Retinal pigment epithelial cell (primary cell): ENCODE results near the gene CACNG3.

ENCODE experiments used
- DNase-seq: peaks from one replicate; pipeline ENCODE4 v3.0.0-alpha.2; 2010; ENCODE audit warnings: low read depth
- H3K4me3 ChIP-seq: 2 replicates; pipeline ENCODE4 v1.5.1; 2011; ENCODE audit warnings: mild to moderate bottlenecking, low read length, control low read depth, moderate library complexity
- CTCF ChIP-seq: conservative IDR thresholded peaks from 2 replicates; pipeline ENCODE4 v1.5.1; 2011; ENCODE audit warnings: low read depth, low read length, control low read depth, inconsistent platforms

Gene CACNG3

GRCh38 chr16:24357511-24357910 lies 101.4 kb downstream of the CACNG3 start:
- DNase-seq = no peak
- H3K4me3 ChIP-seq = no peak overlapping the region
- TF ChIP-seq CTCF = no peak

GRCh38 chr16:24358117-24358516 lies 102.0 kb downstream of the CACNG3 start:
- no peak overlapping the region for H3K4me3 ChIP-seq
- TF ChIP-seq CTCF = no peak
- DNase-seq = no peak

- no peak overlapping the region for H3K4me3 ChIP-seq
- TF ChIP-seq CTCF = no peak
- no peak for DNase-seq
Measured at GRCh38 chr16:24359490-24359889, 103.4 kb downstream of the CACNG3 start.

GRCh38 chr16:24360936-24361335 lies 104.8 kb downstream of the CACNG3 start:
- H3K4me3 ChIP-seq = no peak overlapping the region
- no peak for TF ChIP-seq CTCF
- no peak for DNase-seq

- no peak for TF ChIP-seq CTCF
- no peak for DNase-seq
- no peak overlapping the region for H3K4me3 ChIP-seq
Measured at GRCh38 chr16:24364596-24364995, 108.5 kb downstream of the CACNG3 start.

GRCh38 chr16:24367186-24367710 lies 111.1 kb downstream of the CACNG3 start:
- no peak overlapping the region for H3K4me3 ChIP-seq
- no peak for TF ChIP-seq CTCF
- no peak for DNase-seq

- TF ChIP-seq CTCF = no peak
- no peak for DNase-seq
- no peak overlapping the region for H3K4me3 ChIP-seq
Measured at GRCh38 chr16:24372824-24373223, 116.7 kb downstream of the CACNG3 start.
